Suppressor macrophage treated with lipopolysaccharide for 4 hours (primary cell): ENCODE data around the gene TEX261.

Experiments
- DNase-seq: peaks from one replicate; pipeline ENCODE4 v3.0.0-alpha.2; 2020

TEX261 gene

GRCh38 chr2:70956141-70956540 is 38.5 kb downstream of the TEX261 start:
- DNase-seq, result no peak

DNA sequence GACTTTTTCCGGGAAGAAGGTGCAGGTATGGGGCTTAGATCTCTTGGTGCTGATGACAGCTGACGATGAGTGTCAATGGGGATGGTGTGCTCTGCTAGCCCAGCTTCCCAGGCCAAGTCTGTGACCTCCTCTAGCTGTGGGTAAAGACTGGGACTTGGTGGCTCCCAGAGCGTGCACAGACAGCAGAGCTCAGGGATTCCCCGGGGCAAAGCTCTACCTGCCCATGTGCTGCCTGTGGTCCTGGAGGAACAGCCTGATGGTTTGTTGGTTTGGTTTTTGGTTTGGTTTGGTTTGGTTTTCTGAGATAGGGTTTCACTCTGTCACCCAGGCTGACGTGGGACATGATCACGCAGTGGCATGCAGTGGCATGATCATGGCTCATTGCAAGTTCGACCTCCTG is 39.8 kb downstream of the TEX261 start:
- DNase-seq, result no peak

DNA sequence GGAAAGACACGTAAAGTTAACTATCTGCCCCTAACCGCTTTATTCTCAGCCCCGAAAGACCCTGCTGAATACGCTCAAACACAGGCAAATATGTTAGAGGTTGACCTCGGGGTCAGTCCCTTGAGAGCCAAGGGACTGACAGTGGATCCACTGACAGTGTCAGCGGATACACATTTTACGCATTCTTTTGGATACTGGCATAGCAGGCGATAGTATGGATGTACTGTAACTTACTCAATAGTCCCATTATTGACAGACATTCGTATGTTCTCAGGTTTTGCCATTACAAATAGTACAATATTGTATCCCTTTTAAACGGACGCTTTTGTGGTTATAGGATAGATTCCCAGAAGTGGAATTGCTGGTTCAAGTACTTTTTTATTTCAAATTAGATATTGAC is 45.6 kb downstream of the TEX261 start:
- no peak for DNase-seq

DNA sequence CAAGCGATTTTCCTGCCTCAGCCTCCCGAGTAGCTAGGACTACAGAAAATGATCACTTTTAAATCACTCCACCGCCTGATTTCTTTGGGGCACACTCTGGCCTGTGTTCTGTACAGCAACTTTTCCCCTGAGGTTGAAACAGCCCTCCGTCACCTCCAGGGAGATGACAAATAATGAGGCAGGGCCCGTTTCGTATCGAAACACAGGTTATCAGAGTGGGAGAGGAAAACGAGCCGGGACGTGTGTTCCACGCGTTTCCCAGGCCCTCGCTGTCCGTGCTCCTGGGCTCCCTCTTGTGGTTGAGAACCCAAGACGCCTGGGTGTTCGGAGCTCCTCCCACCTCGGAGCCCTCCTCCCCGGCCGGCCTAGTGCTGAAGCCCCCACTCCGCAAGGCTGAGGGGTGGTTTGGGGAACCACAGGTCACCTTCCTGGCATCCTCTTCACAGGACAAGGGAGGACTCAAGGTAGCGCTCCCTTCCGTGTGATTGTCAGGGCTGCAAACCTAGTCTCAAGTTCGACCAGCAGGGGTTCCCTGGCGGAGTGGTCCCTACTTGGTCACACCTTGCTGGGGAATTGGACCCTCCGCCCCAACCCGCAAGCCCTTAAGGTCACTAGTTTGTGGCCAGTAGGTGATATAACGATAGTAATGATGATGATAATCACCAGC is 46.2 kb downstream of the TEX261 start:
- DNase-seq, result peak; percentile 83

DNA sequence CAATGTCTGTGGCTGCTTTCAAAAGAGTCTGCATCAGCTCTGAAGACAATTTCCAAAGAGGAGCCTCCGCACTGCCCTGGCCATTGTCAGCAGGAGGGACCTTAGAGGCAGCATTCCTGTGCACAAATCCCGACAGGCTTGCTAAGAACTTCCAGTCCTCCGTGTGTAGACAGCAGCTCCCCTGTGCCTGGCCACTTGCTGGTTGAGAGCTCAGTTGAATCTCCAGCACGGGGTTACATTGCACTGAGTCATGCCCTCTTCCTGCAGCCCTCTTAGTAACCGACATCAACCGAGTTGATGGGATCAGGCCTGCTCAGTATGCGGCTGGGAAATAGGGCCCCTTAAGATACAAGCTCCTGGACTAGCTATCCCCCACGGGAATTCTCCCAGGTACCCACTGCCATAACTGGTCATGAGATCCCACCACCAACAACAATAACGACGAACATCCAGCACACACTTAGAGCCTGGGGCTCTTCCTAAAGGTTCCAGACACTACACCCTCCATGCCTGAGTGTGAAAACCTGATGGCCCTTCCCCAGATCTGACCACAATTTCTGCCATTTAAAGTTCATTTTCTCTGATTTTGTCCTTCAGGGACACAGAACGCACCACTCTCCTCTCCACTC is 47.0 kb downstream of the TEX261 start:
- peak; percentile 5 for DNase-seq

DNA sequence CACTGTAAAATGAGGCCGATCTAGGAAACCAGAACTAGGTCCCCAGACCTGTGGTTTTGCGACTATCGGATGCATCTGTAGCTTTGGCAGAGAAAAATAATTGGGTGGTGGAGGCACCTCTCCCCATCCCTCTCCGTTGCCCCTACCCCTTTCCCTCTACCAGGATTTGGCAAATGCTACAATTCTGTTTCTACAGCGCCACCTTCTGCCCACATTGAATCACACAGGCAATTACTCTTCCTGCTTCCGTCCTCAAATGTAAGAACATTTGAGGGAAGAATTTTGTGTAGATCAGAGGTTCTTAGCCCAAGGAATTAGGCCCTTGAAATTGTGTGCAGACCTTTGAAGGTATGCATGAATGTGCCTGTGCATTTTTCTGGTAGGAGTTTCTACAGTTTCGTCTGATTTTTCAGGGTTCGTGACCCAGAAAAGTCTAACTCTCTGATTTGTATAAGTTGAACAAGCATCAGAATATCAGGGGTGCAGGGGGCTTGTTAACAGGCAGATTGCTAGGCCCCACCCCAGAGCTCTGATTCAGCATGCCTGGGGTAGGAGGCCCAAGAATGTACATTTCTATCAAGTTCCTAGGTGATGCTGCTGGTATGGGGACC is 47.7 kb downstream of the TEX261 start:
- peak; percentile 71 for DNase-seq

- no peak for DNase-seq
Measured at GRCh38 chr2:70944111-70944690, 50.5 kb downstream of the TEX261 start.

- DNase-seq, result no peak
Measured at GRCh38 chr2:70943205-70943871, 51.3 kb downstream of the TEX261 start.

GRCh38 chr2:70942396-70943204 is 52.1 kb downstream of the TEX261 start:
- no peak for DNase-seq

DNA sequence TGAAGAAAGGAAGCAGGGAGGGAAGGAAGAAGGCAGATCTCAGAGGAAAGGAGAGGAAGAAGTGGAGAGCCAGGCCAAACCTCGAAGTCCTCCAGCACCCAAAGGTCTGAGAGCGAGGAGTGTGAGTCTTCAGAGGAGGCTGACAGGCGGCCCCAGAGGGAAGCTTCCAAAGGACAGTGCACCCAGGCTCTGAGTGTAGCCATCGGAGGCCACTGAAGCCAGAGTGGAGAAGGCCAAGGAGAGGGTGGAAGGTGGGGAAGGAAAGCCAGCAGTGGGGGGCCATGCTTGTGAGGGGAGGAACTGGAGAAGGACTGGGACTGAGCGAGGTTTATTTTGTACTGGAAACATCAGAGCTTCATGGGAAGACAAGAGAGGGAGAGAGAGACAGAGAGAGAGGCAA is 53.0 kb downstream of the TEX261 start:
- no peak for DNase-seq

GRCh38 chr2:70941186-70941585 is 53.5 kb downstream of the TEX261 start:
- DNase-seq, result no peak

GRCh38 chr2:70939839-70940580 is 54.7 kb downstream of the TEX261 start:
- no peak for DNase-seq

GRCh38 chr2:70939001-70939838 is 55.5 kb downstream of the TEX261 start:
- DNase-seq, result no peak

GRCh38 chr2:70938586-70938950 is 56.1 kb downstream of the TEX261 start:
- DNase-seq, result no peak

DNA sequence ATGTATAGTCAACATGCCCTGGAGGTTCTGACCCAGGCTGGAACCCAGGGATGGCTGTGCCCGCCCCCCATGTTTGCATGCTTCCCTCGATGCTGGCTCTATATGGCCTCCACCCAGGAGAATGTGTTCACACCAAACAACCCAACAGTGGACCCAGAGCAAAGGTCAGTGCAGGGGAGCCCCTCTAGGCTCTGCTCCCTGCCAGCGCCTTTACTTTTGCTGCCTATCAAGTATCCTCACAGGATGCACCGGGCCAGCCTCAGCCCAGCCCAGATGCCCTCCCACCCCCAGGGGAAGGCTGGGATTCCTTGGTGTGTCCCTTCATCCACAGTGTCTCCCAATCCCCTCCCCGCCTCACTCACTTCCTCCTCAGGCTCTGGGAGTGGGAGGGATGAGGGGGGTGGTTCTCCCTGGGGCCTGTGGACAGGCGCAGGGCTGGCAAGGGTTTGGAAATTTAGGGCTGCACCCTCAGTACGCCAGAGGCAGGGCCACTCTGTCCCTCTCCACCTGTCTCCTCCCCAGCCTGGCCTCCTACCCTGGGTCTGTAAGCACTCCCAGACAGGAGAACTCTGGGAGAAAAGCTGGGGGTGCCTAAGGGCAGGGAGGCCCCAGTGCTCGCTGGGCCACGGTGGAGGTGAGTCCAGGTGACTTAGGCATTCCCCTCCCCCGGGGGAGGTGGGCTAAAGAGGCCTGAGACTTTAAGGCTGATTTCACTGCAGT is 56.6 kb downstream of the TEX261 start:
- no peak for DNase-seq

- DNase-seq, result no peak
Measured at GRCh38 chr2:70936979-70937811, 57.5 kb downstream of the TEX261 start.

- no peak for DNase-seq
Measured at GRCh38 chr2:70936165-70936978, 58.3 kb downstream of the TEX261 start.
